A549 (cell line): ENCODE measurements around the gene CCDC57. TPM values are rescaled to one million over a fixed set of nuclear protein-coding genes. Genes with fewer than 3 reads are reported as not detected.

Experiments used
- ATAC-seq, 2 experiments: fragments of 200-7000 bp in 1 of 2; fragments of >200 bp in 1 of 2; cut with Nextera tagmentation in 1 of 2; cut with Tn5 transposase in 1 of 2; 3 replicates each; pipeline versions ENCODE4 v1.8.0 to v1.9.1; 2018 to 2020; ENCODE audit warnings: mild to moderate bottlenecking in 1 of 2, moderate library complexity in 1 of 2
- CTCF ChIA-PET: fragments of 300-600 bp; sonication (Branson Sonifier 250); formaldehyde crosslinking; extraction: SDS; loops from one replicate; lab custom pipeline; 2021; ENCODE audit warnings: antibody characterized with exemption, inconsistent platforms; lab: Yijun Ruan, JAX
- POLR2A ChIA-PET: fragments of 350-600 bp; formaldehyde crosslinking; extraction: SDS; loops from one replicate; lab custom pipeline; 2021; ENCODE audit warnings: antibody characterized with exemption, inconsistent platforms; lab: Yijun Ruan, JAX
- DNase-seq, 2 experiments: peaks; one replicate each; pipeline versions ENCODE4 v3.0.0 to v3.0.0-alpha.2; 2011 to 2016; ENCODE audit warnings: low read depth in 1 of 2, low spot score in 1 of 2
- FAIRE-seq: peaks from 2 replicates; lab custom pipeline; 2011; peaks lifted over from hg19 to GRCh38; lab: Jason Lieb, UNC
- H3K27ac ChIP-seq, 2 experiments: fragments of >200 bp; sonication (Bioruptor Twin); formaldehyde crosslinking; 3 replicates each; pipeline ENCODE4 v1.5.1; 2016 to 2017
- H3K4me1 ChIP-seq: fragments of >200 bp; sonication (Bioruptor Twin); formaldehyde crosslinking; 3 replicates; pipeline ENCODE4 v1.6.1; 2016
- H3K4me2 ChIP-seq: fragments of >200 bp; sonication (Bioruptor Twin); formaldehyde crosslinking; 3 replicates; pipeline ENCODE4 v1.6.1; 2016
- H3K4me3 ChIP-seq: fragments of >200 bp; sonication (Bioruptor Twin); formaldehyde crosslinking; 3 replicates; pipeline ENCODE4 v1.5.1; 2016
- H3K9me3 ChIP-seq: fragments of >200 bp; sonication (Bioruptor Twin); formaldehyde crosslinking; 3 replicates; pipeline ENCODE4 v1.6.1; 2016
- ATOH8 ChIP-seq: fragments of 250-450 bp; sonication (Bioruptor Pico); IDR thresholded peaks from 2 replicates; pipeline ENCODE4 v1.5.0; 2020; ENCODE audit warnings: low read depth, mild to moderate bottlenecking, moderate library complexity
- BCL3 ChIP-seq: fragments of >200 bp; sonication (Bioruptor Twin); formaldehyde crosslinking; IDR thresholded peaks from 3 replicates; pipeline ENCODE4 v1.6.1; 2016
- CBX2 ChIP-seq: fragments of 200-600 bp; sonication (generic); IDR thresholded peaks from 2 replicates; pipeline ENCODE4 v1.6.1; 2016; ENCODE audit warnings: low read depth, mild to moderate bottlenecking, borderline replicate concordance
- EHMT2 ChIP-seq: fragments of 200-600 bp; sonication (generic); IDR thresholded peaks from 2 replicates; pipeline ENCODE4 v1.6.1; 2016; ENCODE audit warnings: antibody characterized with exemption, low read depth, mild to moderate bottlenecking, moderate library complexity
- ELK1 ChIP-seq: fragments of 150-350 bp; IDR thresholded peaks from 2 replicates; pipeline ENCODE4 v1.6.1; 2014; ENCODE audit warnings: low read depth, mild to moderate bottlenecking, low read length
- FOSL2 ChIP-seq, 2 experiments: fragments of 450-650 bp in 1 of 2; fragments of >200 bp in 1 of 2; sonication (Bioruptor Twin) in 1 of 2; formaldehyde crosslinking; IDR thresholded peaks; 2 replicates each; pipeline versions ENCODE4 v1.5.0 to v1.6.1; 2016 to 2020; ENCODE audit warnings: mild to moderate bottlenecking in 1 of 2, moderate library complexity in 1 of 2
- FOXS1 ChIP-seq: fragments of 250-450 bp; sonication (Bioruptor Pico); IDR thresholded peaks from 2 replicates; pipeline ENCODE4 v1.5.0; 2020; ENCODE audit warnings: mild to moderate bottlenecking, moderate library complexity
- HDAC2 ChIP-seq: fragments of 200-600 bp; sonication (generic); IDR thresholded peaks from 2 replicates; pipeline ENCODE4 v1.6.1; 2016
- HES2 ChIP-seq: fragments of >200 bp; sonication (Bioruptor Twin); formaldehyde crosslinking; IDR thresholded peaks from 2 replicates; pipeline ENCODE4 v1.6.1; 2016
- HOXA7 ChIP-seq: fragments of 250-450 bp; sonication (Bioruptor Pico); IDR thresholded peaks from 2 replicates; pipeline ENCODE4 v1.5.0; 2020; ENCODE audit warnings: mild to moderate bottlenecking, moderate library complexity
- HOXB13 ChIP-seq: fragments of 250-450 bp; sonication (Bioruptor Pico); IDR thresholded peaks from 2 replicates; pipeline ENCODE4 v1.5.0; 2020; ENCODE audit warnings: low read depth, mild to moderate bottlenecking, moderate library complexity
- MAFK ChIP-seq: fragments of 450-650 bp; IDR thresholded peaks from 2 replicates; pipeline ENCODE4 v1.6.1; 2014; ENCODE audit not compliant: partially characterized antibody
- POLR2A ChIP-seq: IDR thresholded peaks from 2 replicates; pipeline ENCODE4 v1.6.1; 2012; ENCODE audit warnings: mild to moderate bottlenecking, low read length
- RARB ChIP-seq: fragments of 250-450 bp; sonication (Bioruptor Pico); IDR thresholded peaks from 2 replicates; pipeline ENCODE4 v1.8.0; 2021; ENCODE audit warnings: mild to moderate bottlenecking, moderate library complexity
- RCOR1 ChIP-seq: fragments of 150-350 bp; IDR thresholded peaks from 2 replicates; pipeline ENCODE4 v1.6.1; 2014; ENCODE audit warnings: antibody characterized with exemption, low read length, low read depth
- REST ChIP-seq: fragments of 200-600 bp; sonication (generic); IDR thresholded peaks from 2 replicates; pipeline ENCODE4 v1.6.1; 2016; ENCODE audit warnings: antibody characterized with exemption, mild to moderate bottlenecking, moderate library complexity
- RFX5 ChIP-seq: fragments of 450-650 bp; IDR thresholded peaks from 2 replicates; pipeline ENCODE4 v1.7.1; 2014; ENCODE audit warnings: antibody characterized with exemption, mild to moderate bottlenecking, moderate library complexity
- RNF2 ChIP-seq: fragments of 200-600 bp; sonication (generic); IDR thresholded peaks from 2 replicates; pipeline ENCODE4 v1.6.1; 2016; ENCODE audit warnings: low read depth, mild to moderate bottlenecking, antibody characterized with exemption, moderate library complexity, borderline replicate concordance
- TFCP2L1 ChIP-seq: fragments of 250-450 bp; sonication (Bioruptor Pico); IDR thresholded peaks from 2 replicates; pipeline ENCODE4 v1.5.0; 2021; ENCODE audit warnings: mild to moderate bottlenecking
- USF2 ChIP-seq: fragments of 450-650 bp; IDR thresholded peaks from 2 replicates; pipeline ENCODE4 v1.6.1; 2014; ENCODE audit warnings: antibody characterized with exemption
- ZNF302 ChIP-seq: fragments of 250-450 bp; sonication (Bioruptor Pico); IDR thresholded peaks from 2 replicates; pipeline ENCODE4 v1.9.0; 2021; ENCODE audit warnings: inconsistent platforms, mild to moderate bottlenecking, moderate library complexity
- WGBS: methylation state at CpG from one replicate; pipeline ENCODE4 v1.1.6; 2017; ENCODE audit errors: missing lambda C conversion rate; 5-methylcytosine and 5-hydroxymethylcytosine counted together
- polyA plus RNA-seq, 4 experiments: library from polyadenylated mRNA; depleted of rRNA in 3 of 4; stranded (reverse); fragments of >200 nt; fragmentation: RNase III in 1 of 4; extraction: RNeasy Plus Mini Kit Qiagen cat#74134 plus additional on column Dnase treatment in 1 of 4; gene quantifications; 2 replicates in 3 of 4; 3 replicates in 1 of 4; pipeline ENCODE4 v1.2.3, GENCODE V29; 2011 to 2017

Gene CCDC57
- polyA plus RNA-seq, 2 of the 4 experiments (the other 2 are of a cell fraction) = 18.2 to 18.5 TPM

GRCh38 chr17:82219083-82219482, 6.4 kb upstream of the CCDC57 start:
- Histone ChIP-seq H3K9me3 (no peaks in the 10 kb centered on the region), H3K4me1 (peaks cover 50% of the 10 kb centered on the region), H3K4me2 (no peak overlapping the region), H3K4me3 (no peak overlapping the region), H3K27ac (peak overlapping the region; percentile 96; a peak in 5 of 6 replicates)
- WGBS = 91% methylated on average over 6 of the region's 7 CpGs
- no peak for FAIRE-seq
- ChIA-PET CTCF (interaction anchor here (0.6 to 4.4 kb wide), 8 partner anchors 8 to 103 kb away, joined by 3 to 28 read pairs (median 4); partner anchors contain the start of gene SLC16A3), POLR2A (interaction anchor here (2.3 kb wide), 1 partner anchor 10 kb away, joined by 8 read pairs; the partner anchor contains the start of gene SLC16A3)
- no peak for DNase-seq
- ATAC-seq = no peak
- TF ChIP-seq REST = no peak
- TF ChIP-seq RARB (CRISPR knock-in tag) = no peak
- TF ChIP-seq POLR2A = no peak
- no peak for TF ChIP-seq HDAC2
- TF ChIP-seq FOSL2 (IDR thresholded peaks at IDR 0.05) = no peak
- TF ChIP-seq FOSL2 (CRISPR knock-in tag; IDR thresholded peaks at IDR 0.05) = no peak
- no peak for TF ChIP-seq HOXB13
- no peak for TF ChIP-seq CBX2
- TF ChIP-seq TFCP2L1 (CRISPR knock-in tag) = no peak
- no peak for TF ChIP-seq USF2
- TF ChIP-seq FOXS1 (CRISPR knock-in tag) = no peak

GRCh38 chr17:82218349-82219075, 5.9 kb upstream of the CCDC57 start:
- peaks cover 56% of the 10 kb centered on the region for H3K4me1 ChIP-seq
- ATAC-seq = no peak

More at GRCh38 chr17:82218349-82219075, 5.9 kb upstream of the CCDC57 start:
- no peaks in the 10 kb centered on the region for H3K9me3 ChIP-seq
- no peak for DNase-seq
- peak overlapping the region; percentile 63; the same call in 1 of the 3 replicates for H3K4me2 ChIP-seq
- no peak overlapping the region for H3K4me3 ChIP-seq
- TF ChIP-seq EHMT2 = no peak
- no peak for TF ChIP-seq MAFK
- no peak for TF ChIP-seq TFCP2L1 (CRISPR knock-in tag)
- TF ChIP-seq ZNF302 (CRISPR knock-in tag) = no peak
- no peak for TF ChIP-seq ATOH8 (CRISPR knock-in tag)
- TF ChIP-seq RFX5 = no peak
- no peak for TF ChIP-seq CBX2
- no peak for TF ChIP-seq POLR2A
- TF ChIP-seq RNF2 = no peak
- no peak for TF ChIP-seq RCOR1
- no peak for TF ChIP-seq HES2
- TF ChIP-seq USF2 = no peak
- no peak for TF ChIP-seq HOXA7 (CRISPR knock-in tag)
- TF ChIP-seq ELK1 = no peak
- TF ChIP-seq BCL3 = no peak
- TF ChIP-seq, all 56 proteins: peak for 0
- peak overlapping the region; percentile 96 for H3K27ac ChIP-seq
- ChIA-PET POLR2A (interaction anchor here (2.3 kb wide), 1 partner anchor 10 kb away, joined by 8 read pairs; the partner anchor contains the start of gene SLC16A3), CTCF (interaction anchor here (0.6 to 4.4 kb wide), 7 partner anchors 11 to 104 kb away, joined by 3 to 28 read pairs (median 4); partner anchors contain the start of gene SLC16A3)
- WGBS = 90% methylated on average over 27 of the region's 32 CpGs
- no peak for FAIRE-seq
